ENCODE data around the gene GET4. TPM values are rescaled to one million over a fixed set of nuclear protein-coding genes. Genes with fewer than 3 reads are reported as not detected.
A peak's percentile ranks its signal among the peaks of the same experiment; 100 is the strongest.

GET4 gene, protein sequence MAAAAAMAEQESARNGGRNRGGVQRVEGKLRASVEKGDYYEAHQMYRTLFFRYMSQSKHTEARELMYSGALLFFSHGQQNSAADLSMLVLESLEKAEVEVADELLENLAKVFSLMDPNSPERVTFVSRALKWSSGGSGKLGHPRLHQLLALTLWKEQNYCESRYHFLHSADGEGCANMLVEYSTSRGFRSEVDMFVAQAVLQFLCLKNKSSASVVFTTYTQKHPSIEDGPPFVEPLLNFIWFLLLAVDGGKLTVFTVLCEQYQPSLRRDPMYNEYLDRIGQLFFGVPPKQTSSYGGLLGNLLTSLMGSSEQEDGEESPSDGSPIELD
- total RNA-seq (2013) = 13.5 TPM
- 10 to 100 TPM; 20.1 to 36.8 (median 25.5) TPM for polyA plus RNA-seq
- polyA minus RNA-seq = 14.8 and 22.3 TPM in 2 replicates
- 0.75 to 11.3 (median 2.7) reads per million in 11 experiments for total RNA-seq

DNA sequence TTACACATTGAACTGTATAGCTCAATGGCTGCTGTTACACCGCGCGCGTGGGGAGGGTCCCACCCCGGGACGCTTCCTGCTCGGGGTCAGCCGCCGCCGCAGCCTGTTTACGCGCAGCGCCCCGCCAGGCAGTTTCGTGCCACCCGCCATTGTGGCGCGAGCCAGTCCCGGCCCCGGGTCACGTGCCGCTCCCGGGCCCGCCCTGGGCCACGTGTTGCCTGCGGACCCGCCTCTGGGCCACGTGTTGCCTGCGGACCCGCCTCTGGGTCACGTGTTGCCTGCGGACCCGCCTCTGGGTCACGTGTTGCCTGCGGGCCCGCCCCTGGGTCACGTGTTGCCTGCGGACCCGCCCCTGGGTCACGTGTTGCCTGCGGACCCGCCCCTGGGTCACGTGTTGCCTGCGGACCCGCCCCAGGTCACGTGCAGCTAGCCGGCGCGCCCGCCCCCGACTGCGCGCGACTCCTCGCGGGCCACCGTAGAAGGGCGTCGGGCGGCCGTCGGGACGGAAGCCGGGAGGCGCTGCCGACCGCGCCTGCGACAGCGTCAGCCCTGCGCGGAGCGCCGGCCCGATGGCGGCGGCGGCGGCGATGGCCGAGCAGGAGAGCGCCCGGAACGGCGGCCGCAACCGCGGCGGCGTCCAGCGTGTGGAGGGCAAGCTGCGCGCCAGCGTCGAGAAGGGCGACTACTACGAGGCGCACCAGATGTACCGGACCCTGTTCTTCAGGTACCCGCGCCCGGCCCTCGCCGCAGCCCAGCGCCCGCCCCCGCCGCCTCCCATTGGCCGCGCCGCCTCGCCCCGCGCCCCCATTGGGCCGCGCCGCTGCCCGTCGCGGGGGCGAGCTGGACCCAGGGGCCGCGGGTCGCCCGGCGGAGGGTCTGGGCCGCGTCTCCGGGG is at the start of gene GET4:
Gene GET4, plus strand, starts transcription at position 478 of the 895 bp plus-strand sequence. Its CDS starts 92 bp downstream, at position 570.
- intact Hi-C loops (cut with micrococcal nuclease) = loop anchor here (2.0 to 10.0 kb wide), 4 partner anchors 98 to 288 kb away; partner anchors contain the start of genes COX19 (in 1 of the 2) and ZFAND2A (in 1 of the 2)
- H2AFZ ChIP-seq (ENCODE audit: insufficient read depth, low read depth, low read length, poor library complexity, severe bottlenecking) = peak within 1 kb of the TSS; percentile 61
- H3K4me1 ChIP-seq (ENCODE audit: control insufficient read depth in 1 of 2, insufficient read depth in 2 of 2, low read length in 2 of 2) = peaks cover 30 to 44% of the 10 kb centered on the region in 2 donors

More for the DNA sequence above, at the start of gene GET4:
- Mint-ChIP-seq H3K4me3 (peak within 1 kb of the TSS; percentile 94 to 96), H3K27ac (peak within 1 kb of the TSS; percentile 78 to 99 (median 91)), H3K4me1 (peaks cover 24% of the 10 kb centered on the region), H3K36me3 (peaks cover 15 to 50% of the 10 kb centered on the region in 2 donors), H3K27me3 (ENCODE audit: low read depth in 3 of 3) (peaks cover 0 to 3% (median 0%) of the 10 kb centered on the region in 3 donors), H3K9me3 (peaks cover 0 to 3% (median 2%) of the 10 kb centered on the region in 7 donors)
- H3K9me3 ChIP-seq (replicated peaks in 1 of 2; ENCODE audit: control insufficient read depth in 1 of 2, insufficient read depth in 1 of 2, low read length in 2 of 2) = no peaks in the 10 kb centered on the region
- peaks cover 8 to 25% of the 10 kb centered on the region in 2 donors for H3K36me3 ChIP-seq (replicated peaks in 1 of 2; ENCODE audit: control insufficient read depth in 1 of 2, insufficient read depth in 2 of 2, low read length in 2 of 2)
- peak within 1 kb of the TSS; percentile 67 to 94 (median 78) for H3K4me3 ChIP-seq (replicated peaks in 1 of 3; ENCODE audit: low read depth in 2 of 3, low read length in 3 of 3)
- under 1% methylated on average over 129 of the region's 129 CpGs for WGBS (ENCODE audit: insufficient coverage)
- peak; percentile 92 to 96 (median 96) for DNase-seq
- peaks cover 43% of the 10 kb centered on the region for H4K20me1 ChIP-seq (ENCODE audit: insufficient read depth, low read length)
- peak within 1 kb of the TSS; percentile 86 for H3K9ac ChIP-seq (ENCODE audit: insufficient read depth, low read length, poor library complexity, severe bottlenecking)
- H3K4me2 ChIP-seq (replicated peaks; ENCODE audit: extremely low read depth, low read length, poor library complexity, severe bottlenecking) = peak within 1 kb of the TSS; percentile 92
- peak within 1 kb of the TSS; percentile 60 to 80 for H3K27ac ChIP-seq (ENCODE audit: low read depth in 1 of 2, low read length in 2 of 2)
- TF ChIP-seq CTCF (IDR thresholded peaks at IDR 0.05) = peak; percentile 14
- peaks cover 46% of the 10 kb centered on the region for H3K79me2 ChIP-seq (ENCODE audit: insufficient read depth, low read length)
- no peaks in the 10 kb centered on the region for H3K27me3 ChIP-seq (ENCODE audit: control insufficient read depth in 2 of 2, insufficient read depth in 2 of 2, low read length in 2 of 2)
